Activated T-cell treated with anti-CD3 and anti-CD28 coated beads, Interleukin-2, amount 50 U/mL, for 72 hours (primary cell): ENCODE results near the gene TPSD1. TPM values are rescaled to one million over a fixed set of nuclear protein-coding genes. Genes with fewer than 3 reads are reported as not detected.
A peak's percentile ranks its signal among the peaks of the same experiment; 100 is the strongest.
"Not testable (repeated sequence)": the region's sequence is repeated elsewhere in the genome, so short reads cannot be mapped to it uniquely, and the experiment has no call there.

Experiments
- ATAC-seq, 2 donors: fragments of 150-1000 bp; cut with Tn5 transposase; replicated peaks in 1 of 2; 2 replicates each; pipeline ENCODE4 v1.10.0; 2021; ENCODE audit warnings: moderate library complexity in 2 of 2, mild to moderate bottlenecking in 1 of 2
- DNase-seq, 2 donors: peaks; one replicate each; pipeline ENCODE4 v3.0.0; 2021 to 2022; ENCODE audit warnings: mixed read lengths in 1 of 2
- H3K27ac Mint-ChIP-seq: one replicate; pipeline ENCODE4 v1.8.0; 2022; ENCODE audit warnings: mild to moderate bottlenecking, moderate library complexity, mixed read lengths
- H3K27me3 Mint-ChIP-seq: one replicate; pipeline ENCODE4 v1.8.0; 2022; ENCODE audit warnings: low read depth, mixed read lengths
- H3K36me3 Mint-ChIP-seq, 2 donors: one replicate each; pipeline ENCODE4 v1.8.0; 2022; ENCODE audit warnings: mixed read lengths in 2 of 2, mild to moderate bottlenecking in 1 of 2; ENCODE audit not compliant: insufficient read depth in 2 of 2
- H3K4me1 Mint-ChIP-seq: one replicate; pipeline ENCODE4 v1.8.0; 2022; ENCODE audit warnings: low read depth, mixed read lengths
- H3K4me3 Mint-ChIP-seq, 2 donors: one replicate each; pipeline ENCODE4 v1.8.0; 2022; ENCODE audit warnings: mild to moderate bottlenecking in 2 of 2, mixed read lengths in 2 of 2, moderate library complexity in 2 of 2
- H3K9me3 Mint-ChIP-seq, 2 donors: one replicate each; pipeline ENCODE4 v1.8.0; 2022; ENCODE audit warnings: mixed read lengths in 2 of 2
- total RNA-seq, 2 donors: library from RNA; stranded (reverse); gene quantifications; one replicate each; pipeline ENCODE4 v1.2.3, GENCODE V29; 2022

Gene TPSD1
- total RNA-seq, 2 donors from 2014 or later = not detected

- no peaks in the 10 kb centered on the region for H3K9me3 Mint-ChIP-seq
- no peaks in the 10 kb centered on the region for H3K27me3 Mint-ChIP-seq
- H3K4me3 Mint-ChIP-seq = no peak within 1 kb of the TSS
- H3K36me3 Mint-ChIP-seq = no peaks in the 10 kb centered on the region
- no peak within 1 kb of the TSS for H3K27ac Mint-ChIP-seq
- H3K4me1 Mint-ChIP-seq = no peaks in the 10 kb centered on the region
- DNase-seq (no peak), ATAC-seq (no peak)
Measured at GRCh38 chr16:1225051-1225451, 30.8 kb upstream of the TPSD1 start, which contains the start of gene TPSG1. TPSG1 (minus strand) TSS chr16:1225268; CDS start chr16:1225252, 16 bp downstream.

GRCh38 chr16:1225728-1226311, 30.0 kb upstream of the TPSD1 start:
- not testable (repeated sequence) for DNase-seq, H3K4me3 Mint-ChIP-seq, ATAC-seq, H3K27me3 Mint-ChIP-seq, H3K4me1 Mint-ChIP-seq, H3K27ac Mint-ChIP-seq, H3K36me3 Mint-ChIP-seq, H3K9me3 Mint-ChIP-seq

DNA sequence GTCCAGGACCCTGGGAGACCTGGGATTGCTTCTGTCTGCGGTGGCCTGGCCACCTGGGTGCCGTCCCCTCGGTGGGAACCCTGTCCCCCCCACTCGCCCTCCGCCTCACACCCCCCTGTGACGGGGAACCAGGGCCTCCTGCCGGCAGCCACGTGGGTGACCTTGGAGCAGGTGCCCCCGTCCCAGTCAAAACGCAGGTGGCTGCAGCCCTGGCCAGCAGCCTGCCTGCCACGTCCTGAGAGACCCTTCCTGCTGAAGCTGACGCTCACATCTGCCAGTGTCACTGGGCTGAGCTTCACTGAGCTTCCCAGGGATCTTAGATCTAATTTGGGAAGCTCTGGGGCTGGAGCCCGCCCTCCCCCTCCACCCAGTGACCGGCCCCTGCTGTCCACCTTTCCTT, 29.2 kb upstream of the TPSD1 start:
- H3K27me3 Mint-ChIP-seq, ATAC-seq, H3K36me3 Mint-ChIP-seq, H3K9me3 Mint-ChIP-seq, H3K4me3 Mint-ChIP-seq, H3K27ac Mint-ChIP-seq, DNase-seq, H3K4me1 Mint-ChIP-seq: not testable (repeated sequence)

- H3K4me1 Mint-ChIP-seq, DNase-seq, H3K27me3 Mint-ChIP-seq, ATAC-seq, H3K27ac Mint-ChIP-seq, H3K9me3 Mint-ChIP-seq, H3K4me3 Mint-ChIP-seq, H3K36me3 Mint-ChIP-seq: not testable (repeated sequence)
Measured at GRCh38 chr16:1228227-1228626, 27.6 kb upstream of the TPSD1 start.

DNA sequence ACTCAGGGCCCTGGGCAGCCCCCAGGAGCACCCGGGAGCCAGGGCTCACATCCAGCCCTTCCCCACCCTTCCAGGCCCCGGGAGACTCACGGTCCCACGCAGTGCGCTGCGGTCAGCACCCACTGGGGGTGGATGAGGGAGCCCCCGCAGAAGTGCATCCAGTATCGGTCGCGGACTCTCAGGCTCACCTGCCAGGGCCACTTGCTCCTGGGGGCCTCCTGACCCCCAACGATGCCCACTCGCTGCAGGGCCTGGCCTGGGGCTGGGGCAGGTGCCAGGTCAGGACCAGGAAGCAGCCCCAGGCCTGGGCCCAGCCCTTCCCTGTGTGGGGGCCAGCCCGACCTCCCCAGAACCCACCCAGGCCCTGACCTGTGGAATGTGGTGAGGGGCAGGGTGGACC, 26.4 kb upstream of the TPSD1 start:
- H3K9me3 Mint-ChIP-seq, H3K27ac Mint-ChIP-seq, DNase-seq, H3K4me3 Mint-ChIP-seq, H3K27me3 Mint-ChIP-seq, H3K36me3 Mint-ChIP-seq, H3K4me1 Mint-ChIP-seq, ATAC-seq: not testable (repeated sequence)

DNA sequence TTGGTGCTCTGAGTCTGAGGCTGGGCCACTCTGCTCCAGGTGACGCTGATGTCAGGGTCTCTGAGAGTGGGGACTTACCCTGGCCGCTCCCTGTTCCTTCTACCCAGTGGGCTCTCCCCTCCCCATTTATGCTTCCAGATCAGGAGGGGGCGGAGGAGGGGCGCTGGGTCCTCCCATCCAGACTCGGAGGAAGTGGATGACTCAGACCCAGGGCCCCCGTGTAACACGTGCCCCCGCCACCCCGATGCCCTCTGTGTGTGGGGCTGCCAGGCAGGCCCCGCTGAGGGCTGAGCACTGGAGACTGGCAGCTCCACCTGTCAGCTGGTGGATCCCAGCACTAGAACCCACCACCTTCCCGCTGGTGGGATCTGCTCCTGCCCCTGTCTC, 25.8 kb upstream of the TPSD1 start, which contains the start of gene TPSB2:
Gene TPSB2, minus strand, starts transcription at position 101 of the 387 bp plus-strand sequence. CDS start 233 bp downstream, outside the sequence.
- DNase-seq, H3K27me3 Mint-ChIP-seq, H3K27ac Mint-ChIP-seq, H3K36me3 Mint-ChIP-seq, ATAC-seq, H3K4me3 Mint-ChIP-seq, H3K4me1 Mint-ChIP-seq, H3K9me3 Mint-ChIP-seq: not testable (repeated sequence)

DNA sequence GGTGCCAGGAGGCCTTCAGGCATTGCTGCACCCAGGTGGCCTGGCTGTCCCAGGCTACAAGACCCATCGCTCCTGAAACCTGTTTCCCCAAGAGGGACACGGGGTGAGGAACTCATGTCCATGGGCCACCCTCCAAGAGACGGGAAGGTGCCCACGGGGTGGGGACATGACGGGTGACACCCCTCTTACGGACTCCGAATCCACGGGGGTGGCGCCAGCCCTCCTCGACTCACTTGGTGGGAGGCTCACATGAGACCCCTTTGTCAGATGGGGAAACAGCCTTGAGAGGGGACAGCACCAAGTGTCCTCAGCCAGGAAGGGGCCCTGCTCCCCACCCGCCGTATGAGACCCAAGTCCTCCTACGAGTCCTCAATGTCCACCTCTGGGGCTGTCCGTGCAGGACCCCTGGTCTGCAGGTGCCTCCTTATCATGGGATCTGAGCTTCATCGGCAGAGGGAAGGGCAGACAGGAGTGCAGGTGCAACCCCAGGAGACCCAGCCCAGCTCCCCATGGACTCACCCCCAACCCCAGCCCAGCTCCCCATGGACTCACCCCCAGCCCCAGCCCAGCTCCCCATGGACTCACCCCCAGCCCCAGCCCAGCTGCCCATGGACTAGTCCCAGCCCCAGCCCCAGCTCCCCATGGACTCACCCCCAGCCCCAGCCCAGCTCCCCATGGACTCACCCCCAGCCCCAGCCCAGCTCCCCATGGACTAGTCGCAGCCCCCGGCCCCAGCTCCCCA, 25.2 kb upstream of the TPSD1 start:
- H3K27ac Mint-ChIP-seq, H3K4me1 Mint-ChIP-seq, H3K27me3 Mint-ChIP-seq, ATAC-seq, H3K4me3 Mint-ChIP-seq, DNase-seq, H3K36me3 Mint-ChIP-seq, H3K9me3 Mint-ChIP-seq: not testable (repeated sequence)

- H3K4me3 Mint-ChIP-seq, H3K36me3 Mint-ChIP-seq, H3K27ac Mint-ChIP-seq, ATAC-seq, H3K4me1 Mint-ChIP-seq, H3K27me3 Mint-ChIP-seq, DNase-seq, H3K9me3 Mint-ChIP-seq: not testable (repeated sequence)
Measured at GRCh38 chr16:1231301-1231700, 24.6 kb upstream of the TPSD1 start.

GRCh38 chr16:1232049-1232748, 23.7 kb upstream of the TPSD1 start:
- not testable (repeated sequence) for H3K4me3 Mint-ChIP-seq, H3K4me1 Mint-ChIP-seq, DNase-seq, H3K9me3 Mint-ChIP-seq, H3K27ac Mint-ChIP-seq, H3K27me3 Mint-ChIP-seq, H3K36me3 Mint-ChIP-seq
- ATAC-seq = peak; percentile 56 to 75

DNA sequence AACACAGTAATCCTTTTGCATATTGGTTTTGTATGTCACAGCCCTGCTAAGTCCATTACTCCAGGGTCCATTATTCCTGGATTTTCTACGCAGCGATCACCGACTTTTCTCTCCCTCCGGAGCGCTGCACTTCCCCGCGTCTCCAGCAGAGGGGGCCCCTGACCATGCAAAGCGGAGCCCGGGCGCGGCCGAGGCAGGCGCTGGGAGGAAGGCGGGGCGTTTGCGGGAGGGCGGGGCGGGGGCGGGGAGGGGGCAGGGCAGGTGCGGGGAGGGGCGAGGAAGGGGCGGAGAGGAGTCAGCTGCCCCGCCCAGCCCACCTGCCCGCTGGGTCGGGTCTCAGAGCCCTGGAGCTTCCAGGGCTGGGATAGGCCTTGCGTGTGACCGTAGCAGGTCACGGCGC, 19.2 kb upstream of the TPSD1 start:
- not testable (repeated sequence) for H3K4me3 Mint-ChIP-seq, H3K9me3 Mint-ChIP-seq, H3K27ac Mint-ChIP-seq, H3K27me3 Mint-ChIP-seq, DNase-seq, H3K4me1 Mint-ChIP-seq, H3K36me3 Mint-ChIP-seq
- ATAC-seq = peak; percentile 56 to 62

GRCh38 chr16:1237990-1238389, 17.9 kb upstream of the TPSD1 start:
- Mint-ChIP-seq H3K4me1 (no peaks in the 10 kb centered on the region), H3K27me3 (peaks cover 6% of the 10 kb centered on the region), H3K36me3 (no peaks in the 10 kb centered on the region), H3K4me3 (no peak overlapping the region), H3K27ac (no peak overlapping the region), H3K9me3 (no peaks in the 10 kb centered on the region)
- no peak for DNase-seq
- ATAC-seq = no peak

- H3K4me3 Mint-ChIP-seq, H3K36me3 Mint-ChIP-seq, DNase-seq, H3K9me3 Mint-ChIP-seq, H3K27ac Mint-ChIP-seq, H3K4me1 Mint-ChIP-seq, H3K27me3 Mint-ChIP-seq: not testable (repeated sequence)
- peak in 1 of 2 donors; percentile 53 for ATAC-seq
Measured at GRCh38 chr16:1238909-1239308, 17.0 kb upstream of the TPSD1 start.

GRCh38 chr16:1239575-1239974, 16.3 kb upstream of the TPSD1 start:
- not testable (repeated sequence) for DNase-seq, H3K27ac Mint-ChIP-seq, H3K4me3 Mint-ChIP-seq, H3K27me3 Mint-ChIP-seq, H3K36me3 Mint-ChIP-seq, H3K9me3 Mint-ChIP-seq, ATAC-seq, H3K4me1 Mint-ChIP-seq
